Uterus (tissue), 2 donors: Measurements from ENCODE around the gene FGFR1OP2.

Experiments used
- CTCF ChIP-seq, 4 experiments: fragments of 200-600 bp in 2 of 4; fragments of 450-650 bp in 2 of 4; sonication (generic) in 2 of 4; IDR thresholded peaks; one replicate each; pipeline ENCODE4 v1.5.1; 2016 to 2019; ENCODE audit warnings: antibody characterized with exemption in 4 of 4, mild to moderate bottlenecking in 2 of 4, moderate library complexity in 1 of 4
- POLR2A ChIP-seq, 2 donors: fragments of 450-650 bp; IDR thresholded peaks; one replicate each; pipeline ENCODE4 v1.6.1; 2016; ENCODE audit warnings: antibody characterized with exemption in 2 of 2, mild to moderate bottlenecking in 1 of 2, moderate library complexity in 1 of 2

GRCh38 chr12:27009881-27010301 lies 71.6 kb downstream of the FGFR1OP2 start:
- TF ChIP-seq CTCF (IDR thresholded peaks at IDR 0.05) (no peak), POLR2A (IDR thresholded peaks at IDR 0.05) (no peak)
